PC-3 (cell line): ENCODE data around the gene TRDMT1.
A peak's percentile ranks its signal among the peaks of the same experiment; 100 is the strongest.

ENCODE experiments used
- EZH2 ChIP-seq: fragments of 300-600 bp; sonication (generic); IDR thresholded peaks from one replicate; pipeline ENCODE4 v1.6.1; 2017; ENCODE audit warnings: antibody characterized with exemption, mild to moderate bottlenecking, low read length; ENCODE audit not compliant: unreplicated experiment
- EZH2phosphoT487 ChIP-seq: fragments of 300-600 bp; sonication (generic); IDR thresholded peaks from 2 replicates; pipeline ENCODE4 v1.6.1; 2018; ENCODE audit warnings: mild to moderate bottlenecking, antibody characterized with exemption, low read length, borderline replicate concordance
- TF ChIP-seq, protein P1 (sequence below): fragments of 300-600 bp; sonication (generic); conservative IDR thresholded peaks from 2 replicates; pipeline ENCODE4 v1.5.1; 2017; ENCODE audit warnings: antibody characterized with exemption, low read depth, mild to moderate bottlenecking, low read length

DNA sequence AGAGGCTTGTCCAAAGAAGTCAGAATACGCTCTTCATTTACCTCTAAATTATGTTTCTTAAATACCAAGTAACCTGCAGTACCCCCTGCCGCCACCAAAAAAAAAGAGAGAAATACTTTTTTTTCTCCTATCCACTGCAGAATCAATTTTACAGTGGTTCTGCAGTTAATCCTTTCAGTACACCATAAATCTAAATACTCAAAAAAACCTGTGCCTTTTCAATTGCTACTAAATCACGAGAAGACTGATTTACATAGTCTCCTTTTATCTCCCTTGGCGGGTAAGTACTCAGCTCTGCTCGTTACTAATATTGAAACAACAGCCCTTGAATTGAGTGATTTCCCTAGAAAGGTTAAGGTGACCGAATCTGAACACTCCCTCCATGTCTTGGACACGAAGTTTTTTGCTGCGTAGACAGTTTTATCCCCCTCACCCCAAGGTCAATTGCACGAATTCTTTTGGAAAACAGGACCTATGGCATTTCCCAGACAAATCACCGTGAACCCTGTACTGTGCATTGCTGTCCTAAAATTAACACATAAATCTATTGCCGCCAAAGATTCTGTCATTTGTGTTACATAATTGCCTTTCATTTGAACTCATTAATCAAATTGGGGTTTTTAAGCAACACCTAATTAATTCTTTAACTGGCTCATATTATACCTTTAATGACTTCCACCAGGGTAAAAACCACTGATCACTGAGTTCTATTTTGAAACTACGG lies 26.1 kb upstream of the TRDMT1 start:
- TF ChIP-seq, protein P1, sequence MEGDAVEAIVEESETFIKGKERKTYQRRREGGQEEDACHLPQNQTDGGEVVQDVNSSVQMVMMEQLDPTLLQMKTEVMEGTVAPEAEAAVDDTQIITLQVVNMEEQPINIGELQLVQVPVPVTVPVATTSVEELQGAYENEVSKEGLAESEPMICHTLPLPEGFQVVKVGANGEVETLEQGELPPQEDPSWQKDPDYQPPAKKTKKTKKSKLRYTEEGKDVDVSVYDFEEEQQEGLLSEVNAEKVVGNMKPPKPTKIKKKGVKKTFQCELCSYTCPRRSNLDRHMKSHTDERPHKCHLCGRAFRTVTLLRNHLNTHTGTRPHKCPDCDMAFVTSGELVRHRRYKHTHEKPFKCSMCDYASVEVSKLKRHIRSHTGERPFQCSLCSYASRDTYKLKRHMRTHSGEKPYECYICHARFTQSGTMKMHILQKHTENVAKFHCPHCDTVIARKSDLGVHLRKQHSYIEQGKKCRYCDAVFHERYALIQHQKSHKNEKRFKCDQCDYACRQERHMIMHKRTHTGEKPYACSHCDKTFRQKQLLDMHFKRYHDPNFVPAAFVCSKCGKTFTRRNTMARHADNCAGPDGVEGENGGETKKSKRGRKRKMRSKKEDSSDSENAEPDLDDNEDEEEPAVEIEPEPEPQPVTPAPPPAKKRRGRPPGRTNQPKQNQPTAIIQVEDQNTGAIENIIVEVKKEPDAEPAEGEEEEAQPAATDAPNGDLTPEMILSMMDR = peak; percentile 41
- TF ChIP-seq EZH2 (no peak), EZH2phosphoT487 (no peak)
